B cell (primary cell): ENCODE data around the gene RALA.

ENCODE experiments used
- CTCF ChIP-seq: fragments of 200-600 bp; IDR thresholded peaks from one replicate; pipeline ENCODE4 v1.8.0; 2022; ENCODE audit warnings: antibody characterized with exemption, mild to moderate bottlenecking
- EZH2 ChIP-seq: IDR thresholded peaks from 2 replicates; pipeline ENCODE4 v1.6.1; 2012; ENCODE audit warnings: borderline replicate concordance, low read depth, mild to moderate bottlenecking, moderate library complexity, low read length; ENCODE audit not compliant: insufficient read depth, poor library complexity, severe bottlenecking

- TF ChIP-seq CTCF (no peak), EZH2 (no peak)
Measured at GRCh38 chr7:39633563-39634477, 10.4 kb downstream of the RALA start.
